HEK293T (cell line): ENCODE results near the gene TRA2A.
A peak's percentile ranks its signal among the peaks of the same experiment; 100 is the strongest.

Experiments used
- CTCF ChIA-PET: fragments of 350-600 bp; formaldehyde crosslinking; extraction: SDS; loops from one replicate; lab custom pipeline; 2021; ENCODE audit warnings: antibody characterized with exemption, inconsistent platforms; lab: Yijun Ruan, JAX
- POLR2A ChIA-PET: fragments of 350-600 bp; formaldehyde crosslinking; extraction: SDS; loops from one replicate; lab custom pipeline; 2020; ENCODE audit warnings: antibody characterized with exemption, inconsistent platforms; lab: Yijun Ruan, JAX
- DNase-seq: peaks from one replicate; pipeline ENCODE4 v3.0.0; 2012; ENCODE audit warnings: mixed read lengths; ENCODE audit errors: extremely low spot score
- ARNT ChIP-seq: fragments of 450-650 bp; IDR thresholded peaks from 2 replicates; pipeline ENCODE4 v1.6.1; 2017; ENCODE audit warnings: mild to moderate bottlenecking
- BHLHE40 ChIP-seq: fragments of 450-650 bp; IDR thresholded peaks from 2 replicates; pipeline ENCODE4 v1.6.1; 2016; ENCODE audit warnings: mild to moderate bottlenecking, moderate library complexity, borderline replicate concordance
- CTBP1 ChIP-seq: fragments of 450-650 bp; IDR thresholded peaks from 2 replicates; pipeline ENCODE4 v1.6.1; 2016; ENCODE audit warnings: borderline replicate concordance
- ELF4 ChIP-seq: fragments of 450-650 bp; IDR thresholded peaks from 2 replicates; pipeline ENCODE4 v1.6.1; 2017; ENCODE audit warnings: antibody characterized with exemption
- FOXA1 ChIP-seq: fragments of 450-650 bp; IDR thresholded peaks from 2 replicates; pipeline ENCODE4 v1.6.1; 2016; ENCODE audit warnings: mild to moderate bottlenecking
- FOXK2 ChIP-seq: fragments of 450-650 bp; IDR thresholded peaks from 2 replicates; pipeline ENCODE4 v1.6.1; 2016; ENCODE audit warnings: mild to moderate bottlenecking
- FOXM1 ChIP-seq: fragments of 450-650 bp; IDR thresholded peaks from 2 replicates; pipeline ENCODE4 v1.6.1; 2017; ENCODE audit warnings: mild to moderate bottlenecking, borderline replicate concordance
- HDGF ChIP-seq: fragments of 450-650 bp; IDR thresholded peaks from 2 replicates; pipeline ENCODE4 v1.6.1; 2017; ENCODE audit warnings: antibody characterized with exemption, borderline replicate concordance
- L3MBTL2 ChIP-seq: fragments of 450-650 bp; conservative IDR thresholded peaks from 2 replicates; pipeline ENCODE4 v1.6.1; 2016; ENCODE audit warnings: mild to moderate bottlenecking
- LEF1 ChIP-seq: fragments of 450-650 bp; IDR thresholded peaks from 2 replicates; pipeline ENCODE4 v1.6.1; 2017; ENCODE audit warnings: mild to moderate bottlenecking, borderline replicate concordance
- NFRKB ChIP-seq: fragments of 450-650 bp; IDR thresholded peaks from 2 replicates; pipeline ENCODE4 v1.6.1; 2016; ENCODE audit warnings: mild to moderate bottlenecking, moderate library complexity
- SP1 ChIP-seq: fragments of 450-650 bp; IDR thresholded peaks from 2 replicates; pipeline ENCODE4 v1.6.1; 2017
- SUZ12 ChIP-seq: fragments of 450-650 bp; IDR thresholded peaks from 2 replicates; pipeline ENCODE4 v1.6.1; 2016; ENCODE audit warnings: mild to moderate bottlenecking
- TARDBP ChIP-seq: fragments of 450-650 bp; IDR thresholded peaks from 2 replicates; pipeline ENCODE4 v1.6.1; 2016
- ZNF384 ChIP-seq: fragments of 450-650 bp; IDR thresholded peaks from 2 replicates; pipeline ENCODE4 v1.6.1; 2016
- TF ChIP-seq, protein P1 (sequence below): fragments of 450-650 bp; IDR thresholded peaks from 2 replicates; pipeline ENCODE4 v1.6.1; 2016

TRA2A gene

DNA sequence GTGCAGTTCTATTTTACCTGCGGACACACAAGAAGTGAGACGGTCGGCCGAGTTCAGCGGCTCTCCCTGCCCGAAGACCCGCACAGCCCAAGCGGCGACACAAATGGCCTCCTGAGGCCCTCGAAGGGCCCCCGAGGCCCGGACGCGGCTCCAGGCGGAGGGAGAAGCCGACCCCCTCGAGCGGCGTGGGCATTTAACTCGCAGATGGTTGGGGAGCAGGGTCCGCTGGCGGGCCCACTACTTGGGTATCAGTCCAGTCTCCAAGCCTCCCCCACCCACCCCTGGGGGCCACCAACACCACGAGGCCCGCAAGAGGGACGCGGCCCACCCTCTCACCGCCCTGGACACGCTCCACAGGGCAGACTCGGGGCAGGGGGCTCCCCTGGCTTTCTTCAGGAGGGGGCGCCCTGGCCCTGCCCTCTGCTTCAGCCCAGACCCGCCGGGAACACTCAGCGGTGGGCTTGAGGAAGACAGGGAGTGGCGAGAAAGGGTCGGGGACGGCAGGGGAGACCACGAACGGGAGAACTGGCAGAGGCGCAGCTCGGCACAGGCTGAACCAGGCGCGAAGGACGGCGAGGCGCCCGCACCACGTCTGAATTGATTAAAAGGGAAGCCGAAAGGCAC lies 63.1 kb downstream of the TRA2A start:
- no peak for DNase-seq
- ChIA-PET CTCF (interaction anchor here (1.6 kb wide), 1 partner anchor 111 kb away, joined by 3 read pairs; no protein-coding TSS in a partner anchor), POLR2A (interaction anchor here (1.0 to 1.8 kb wide), 2 partner anchors 60 to 62 kb away, joined by 3 to 5 read pairs; no protein-coding TSS in a partner anchor)
- TF ChIP-seq TARDBP = no peak
- peak; percentile 44 for TF ChIP-seq L3MBTL2

DNA sequence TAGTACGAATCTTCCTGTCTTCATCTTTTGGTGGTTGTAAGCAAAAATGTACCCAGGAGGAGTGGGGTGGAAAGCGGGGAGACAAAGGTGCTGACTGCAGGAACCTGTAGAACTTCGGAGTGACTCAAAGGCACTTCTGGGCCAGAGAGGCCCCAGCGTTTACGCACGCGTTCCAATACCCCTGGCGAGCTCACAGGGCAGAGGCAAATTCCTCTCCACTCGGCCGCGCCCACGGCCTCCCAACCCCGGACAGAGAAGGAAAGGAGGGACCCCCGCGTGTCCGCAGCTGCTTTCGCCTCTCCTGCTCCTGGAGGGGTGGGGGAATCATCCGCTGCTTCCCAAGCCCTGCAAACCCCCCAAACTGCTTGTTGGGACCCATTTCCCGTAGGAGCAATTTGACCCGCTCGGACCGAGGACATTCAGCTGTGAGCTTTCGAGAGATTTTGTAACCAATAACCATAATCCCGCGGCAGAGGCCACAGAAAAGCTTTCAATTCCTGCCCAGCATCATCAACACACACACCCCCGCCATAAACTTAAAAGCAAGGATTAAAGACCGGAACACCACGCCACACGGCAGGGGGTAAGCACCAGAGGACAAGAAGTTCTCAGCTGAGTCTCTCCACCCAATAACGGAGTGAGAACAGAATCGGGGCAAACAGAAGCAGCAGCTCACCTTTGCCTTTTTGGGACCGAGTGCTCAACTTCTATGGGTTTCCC lies 63.8 kb downstream of the TRA2A start:
- peak; percentile 34 for DNase-seq
- POLR2A ChIA-PET = interaction anchor here (1.7 to 1.8 kb wide), 2 partner anchors 35 to 63 kb away, joined by 4 to 5 read pairs; no protein-coding TSS in a partner anchor
- no peak for TF ChIP-seq SUZ12
- no peak for TF ChIP-seq FOXM1
- TF ChIP-seq LEF1 = no peak
- TF ChIP-seq ARNT = no peak
- TF ChIP-seq SP1 = no peak
- TF ChIP-seq, protein P1, sequence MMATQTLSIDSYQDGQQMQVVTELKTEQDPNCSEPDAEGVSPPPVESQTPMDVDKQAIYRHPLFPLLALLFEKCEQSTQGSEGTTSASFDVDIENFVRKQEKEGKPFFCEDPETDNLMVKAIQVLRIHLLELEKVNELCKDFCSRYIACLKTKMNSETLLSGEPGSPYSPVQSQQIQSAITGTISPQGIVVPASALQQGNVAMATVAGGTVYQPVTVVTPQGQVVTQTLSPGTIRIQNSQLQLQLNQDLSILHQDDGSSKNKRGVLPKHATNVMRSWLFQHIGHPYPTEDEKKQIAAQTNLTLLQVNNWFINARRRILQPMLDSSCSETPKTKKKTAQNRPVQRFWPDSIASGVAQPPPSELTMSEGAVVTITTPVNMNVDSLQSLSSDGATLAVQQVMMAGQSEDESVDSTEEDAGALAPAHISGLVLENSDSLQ = no peak
- TF ChIP-seq L3MBTL2 = no peak
- no peak for TF ChIP-seq ZNF384
- no peak for TF ChIP-seq FOXK2
- TF ChIP-seq TARDBP = no peak
- no peak for TF ChIP-seq CTBP1
- no peak for TF ChIP-seq HDGF
- no peak for TF ChIP-seq NFRKB
- no peak for TF ChIP-seq BHLHE40
- no peak for TF ChIP-seq ELF4
- CTCF ChIA-PET = interaction anchor here (0.6 to 1.6 kb wide), 2 partner anchors 44 to 110 kb away, joined by 3 read pairs; no protein-coding TSS in a partner anchor

DNA sequence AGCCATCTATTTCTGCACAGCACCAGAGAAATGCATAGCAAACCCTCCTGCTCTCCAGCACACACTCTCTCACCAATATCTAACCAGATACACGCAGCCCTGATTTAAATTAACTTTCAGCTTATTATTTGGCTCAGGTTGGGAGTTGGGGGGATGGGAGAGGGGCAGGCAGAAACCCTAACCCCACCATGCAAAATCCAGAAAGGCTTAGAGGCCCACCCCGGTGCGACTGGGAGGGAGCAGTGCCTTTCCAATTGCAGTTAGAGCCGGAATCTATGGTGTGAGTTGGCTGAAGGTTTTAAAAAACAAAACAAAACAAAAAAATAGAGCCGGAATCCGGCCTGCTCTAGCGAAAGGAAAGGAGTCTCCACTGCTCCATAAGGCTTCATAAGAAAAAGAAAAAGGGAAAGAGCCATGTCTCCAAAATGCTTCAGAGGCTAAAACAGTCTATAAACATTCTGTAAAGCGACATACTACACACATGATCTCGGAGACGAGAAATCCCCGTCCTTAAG lies 64.4 kb downstream of the TRA2A start:
- ChIA-PET POLR2A (interaction anchor here (1.2 to 1.8 kb wide), 4 partner anchors 34 to 109 kb away, joined by 3 to 5 read pairs (median 4); no protein-coding TSS in a partner anchor), CTCF (interaction anchor here (0.6 to 1.6 kb wide), 3 partner anchors 37 to 109 kb away, joined by 3 read pairs; no protein-coding TSS in a partner anchor)
- no peak for TF ChIP-seq SP1
- TF ChIP-seq CTBP1 = no peak
- TF ChIP-seq, protein P1 = no peak
- no peak for TF ChIP-seq ARNT
- no peak for TF ChIP-seq NFRKB
- no peak for TF ChIP-seq FOXA1
- TF ChIP-seq HDGF = no peak
- no peak for TF ChIP-seq SUZ12
- TF ChIP-seq LEF1 = no peak
- no peak for TF ChIP-seq FOXK2
- TF ChIP-seq ZNF384 = no peak
- no peak for TF ChIP-seq BHLHE40
- no peak for TF ChIP-seq ELF4
- no peak for TF ChIP-seq L3MBTL2
- no peak for TF ChIP-seq FOXM1
- TF ChIP-seq TARDBP = no peak
- no peak for DNase-seq

DNA sequence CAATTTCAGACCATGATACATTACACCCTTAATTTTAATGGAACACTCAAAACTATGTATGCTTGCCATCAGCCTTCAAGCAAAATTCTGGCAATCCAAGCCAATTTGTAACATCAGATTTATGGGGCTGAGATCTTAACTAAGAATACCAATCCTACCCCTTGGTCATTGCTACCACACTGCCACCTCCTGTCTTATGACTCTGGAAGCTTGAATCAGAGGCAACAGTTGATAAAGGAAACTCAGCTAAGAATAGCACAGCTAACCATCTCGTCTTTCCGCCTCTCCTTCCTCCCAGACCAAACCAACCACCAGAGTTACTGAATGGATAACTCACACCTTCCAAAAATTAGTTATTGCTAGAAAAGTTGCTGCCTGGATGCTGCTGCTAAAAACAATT lies 68.9 kb downstream of the TRA2A start:
- DNase-seq = peak; percentile 14
- POLR2A ChIA-PET = interaction anchor here (1.6 to 1.8 kb wide), 2 partner anchors 10 to 69 kb away, joined by 6 to 7 read pairs; partner anchors contain the start of gene TRA2A
- TF ChIP-seq FOXK2 (no peak), BHLHE40 (no peak), TARDBP (no peak), NFRKB (no peak), LEF1 (no peak), SUZ12 (no peak), FOXM1 (no peak), L3MBTL2 (no peak), ZNF384 (no peak), HDGF (no peak), ARNT (no peak), ELF4 (no peak), CTBP1 (no peak)
- TF ChIP-seq, protein P1 = no peak
- CTCF ChIA-PET = interaction anchor here (0.6 to 1.6 kb wide), 5 partner anchors 10 to 190 kb away, joined by 3 to 7 read pairs (median 4); no protein-coding TSS in a partner anchor

DNA sequence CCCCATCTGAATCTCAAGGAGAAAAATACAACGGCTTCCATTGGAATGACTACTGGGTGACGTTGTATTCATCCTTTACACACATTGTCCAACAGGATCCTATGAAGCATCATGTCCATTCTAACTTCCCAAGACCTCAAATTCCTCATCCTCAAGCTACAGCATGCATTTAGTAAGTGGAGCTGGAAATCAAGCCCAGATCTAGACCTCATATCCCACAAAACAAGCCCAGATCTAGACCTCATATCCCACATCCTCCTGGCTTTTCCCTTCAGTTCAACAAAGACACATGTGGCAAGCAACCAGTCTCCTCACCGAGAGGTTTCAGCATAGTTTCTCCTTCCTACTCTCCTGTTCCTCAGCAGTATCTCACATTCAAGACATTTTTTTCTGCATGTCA lies 73.7 kb downstream of the TRA2A start:
- no peak for DNase-seq
- ChIA-PET CTCF (no interaction called here), POLR2A (no interaction called here)
- TF ChIP-seq HDGF (no peak), LEF1 (no peak)
